Heart right ventricle (tissue), 16 donors: ENCODE data around the gene GMDS. TPM values are rescaled to one million over a fixed set of nuclear protein-coding genes. Genes with fewer than 3 reads are reported as not detected.
A peak's percentile ranks its signal among the peaks of the same experiment; 100 is the strongest.

Source experiments
- ATAC-seq, 8 donors: fragments of 200-7000 bp; cut with Tn5 transposase; one replicate each; pipeline ENCODE4 v1.9.1; 2020; ENCODE audit warnings: mild to moderate bottlenecking in 8 of 8, moderate library complexity in 8 of 8, moderate number of reproducible peaks in 1 of 8
- DNase-seq, 2 donors: peaks; one replicate each; pipeline ENCODE4 v3.0.0-alpha.2; 2020
- H3K27ac ChIP-seq, 10 donors: fragments of 200-600 bp; sonication (generic) in 2 of 10; one replicate each; pipeline versions ENCODE4 v1.5.0 to v1.8.0; 2020 to 2022; ENCODE audit warnings: mild to moderate bottlenecking in 3 of 10
- H3K27me3 ChIP-seq, 7 donors: fragments of 200-600 bp; one replicate each; pipeline ENCODE4 v1.8.0; 2021 to 2022; ENCODE audit warnings: mild to moderate bottlenecking in 2 of 7
- H3K36me3 ChIP-seq, 9 donors: fragments of 200-600 bp; sonication (generic) in 1 of 9; one replicate each; pipeline versions ENCODE4 v1.5.0 to v1.8.0; 2020 to 2022; ENCODE audit warnings: mild to moderate bottlenecking in 2 of 9
- H3K4me1 ChIP-seq, 9 donors: fragments of 200-600 bp; sonication (generic) in 1 of 9; one replicate each; pipeline versions ENCODE4 v1.5.0 to v1.8.0; 2020 to 2022; ENCODE audit warnings: mild to moderate bottlenecking in 4 of 9
- H3K4me3 ChIP-seq, 10 donors: fragments of 200-600 bp; sonication (generic) in 2 of 10; one replicate each; pipeline versions ENCODE4 v1.5.0 to v1.8.0; 2020 to 2022; ENCODE audit warnings: mild to moderate bottlenecking in 7 of 10, moderate library complexity in 2 of 10
- H3K9me3 ChIP-seq, 11 donors: fragments of 200-600 bp in 10 of 11; sonication (generic) in 2 of 11; one replicate each; pipeline versions ENCODE4 v1.5.0 to v1.8.0; 2013 to 2022; ENCODE audit warnings: mild to moderate bottlenecking in 2 of 11, control low read depth in 1 of 11, moderate library complexity in 1 of 11
- whole genome bisulfite sequencing, 2 donors: extraction: QIAGEN DNeasy Blood & Tissue Kit; methylation state at CpG; one replicate each; pipeline ENCODE4 v1.1.7; 2013; ENCODE audit warnings: inconsistent platforms in 1 of 2; 5-methylcytosine and 5-hydroxymethylcytosine counted together
- intact Hi-C, 10 donors: fragments of 100-400 bp; cut with DNase I; formaldehyde crosslinking; loops; one replicate each; pipeline versions ENCODE4 v1.11.1 to v1.14.2; 2022
- polyA plus RNA-seq, 2 donors: library from polyadenylated mRNA; stranded (reverse); fragments of 200-250 nt; gene quantifications; one replicate each; pipeline ENCODE4 v1.2.3, GENCODE V29; 2013
- total RNA-seq, 10 donors: library from RNA; stranded (reverse); fragmentation: NEBNext Ultra II Directional in 3 of 10; extraction: Animal tissue kit (Norgen Biotek cat#: 25700) in 3 of 10; gene quantifications; one replicate each; pipeline versions ENCODE4 v1.2.1 to v1.2.4, GENCODE V29; 2021 to 2023
- TF ChIP-seq, protein P1 (sequence below), 9 donors: fragments of 200-600 bp; sonication (generic) in 2 of 9; IDR thresholded peaks; one replicate each; pipeline versions ENCODE4 v1.5.0 to v1.8.0; 2021 to 2022; ENCODE audit warnings: antibody characterized with exemption in 9 of 9, mild to moderate bottlenecking in 5 of 9, moderate library complexity in 1 of 9
- donor health status: Arrhythmogenic right ventricular cardiomyopathy.
- donor health status: ischemic (EF 13 %, LVEDD 7.1; RV severe dilation, severe dysfunction).
- donor health status: healthy with polysubstance abuse.
- donor health status: DM: no; HTN: yes; CAD: no.
- donor health status: DM: no; HTN: no; CAD: no.
- donor health status: ischemic (EF 25% LVEDD 6.9; RV normal size, moderate dysfunction).
- donor health status: ischemic (EF 25% LVEDD 5.7; RV mildly dilated, moderate dysfunction).
- donor health status: healthy.
- donor health status: DM: yes; HTN: yes; CAD: no.
- donor health status: Ischemic cardiomyopathy.
- donor health status: ischemic (EF 35%, LVEDD 5.7; RV mildly dilated, moderate dysfunction).
- donor health status: nonischemic (EF 11% LVEDD 7.7; RV severe dilation, severe dysfunction).
- donor health status: DM: yes; HTN: yes; CAD: no.
- donor health status: PGD.
- donor health status: ischemic (EF 29% LVEDD 5.4; RV normal size, mild dysfunction).
- donor health status: nonischemic (EF 23%, LVEDD 6.1; RV moderate dilation, normal function).

GMDS gene
- total and polyA plus RNA-seq, 12 donors, result 5.0 to 10.6 (median 6.9) TPM

DNA sequence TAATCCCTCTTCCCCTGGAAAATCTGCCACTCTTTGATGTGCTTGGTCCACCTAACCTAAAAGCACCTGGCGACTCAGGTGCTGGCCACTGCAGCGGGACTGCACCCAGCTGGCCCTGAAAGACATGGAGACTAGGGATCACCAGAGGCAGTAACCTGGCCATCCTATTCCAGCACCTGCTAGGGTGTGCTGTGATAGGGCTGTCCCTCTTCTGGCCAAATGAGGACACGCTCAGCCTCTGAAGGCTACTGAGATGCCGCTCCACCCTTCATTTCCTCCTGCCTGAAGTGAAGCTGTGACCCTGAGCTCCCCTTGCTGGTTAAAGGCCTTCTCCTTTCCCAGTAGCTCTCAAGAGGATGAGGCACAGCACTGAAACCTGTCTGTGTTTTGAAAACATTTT is 611.3 kb downstream of the GMDS start:
- WGBS, 2 donors, result 79 to 93% methylated on average over 4 of the region's 4 CpGs
- Histone ChIP-seq H3K4me1 (peaks cover 0 to 29% (median 14%) of the 10 kb centered on the region in 9 donors), H3K27me3 (peaks cover 0 to 3% (median 0%) of the 10 kb centered on the region in 7 donors), H3K4me3 (no peak overlapping the region), H3K36me3 (no peaks in the 10 kb centered on the region), H3K27ac (no peak overlapping the region), H3K9me3 (no peaks in the 10 kb centered on the region)
- DNase-seq, result no peak
- ATAC-seq, result peak in 6 of 8 donors; percentile 8 to 58 (median 42)
- intact Hi-C loops, result no loop called here
- TF ChIP-seq, protein P1, sequence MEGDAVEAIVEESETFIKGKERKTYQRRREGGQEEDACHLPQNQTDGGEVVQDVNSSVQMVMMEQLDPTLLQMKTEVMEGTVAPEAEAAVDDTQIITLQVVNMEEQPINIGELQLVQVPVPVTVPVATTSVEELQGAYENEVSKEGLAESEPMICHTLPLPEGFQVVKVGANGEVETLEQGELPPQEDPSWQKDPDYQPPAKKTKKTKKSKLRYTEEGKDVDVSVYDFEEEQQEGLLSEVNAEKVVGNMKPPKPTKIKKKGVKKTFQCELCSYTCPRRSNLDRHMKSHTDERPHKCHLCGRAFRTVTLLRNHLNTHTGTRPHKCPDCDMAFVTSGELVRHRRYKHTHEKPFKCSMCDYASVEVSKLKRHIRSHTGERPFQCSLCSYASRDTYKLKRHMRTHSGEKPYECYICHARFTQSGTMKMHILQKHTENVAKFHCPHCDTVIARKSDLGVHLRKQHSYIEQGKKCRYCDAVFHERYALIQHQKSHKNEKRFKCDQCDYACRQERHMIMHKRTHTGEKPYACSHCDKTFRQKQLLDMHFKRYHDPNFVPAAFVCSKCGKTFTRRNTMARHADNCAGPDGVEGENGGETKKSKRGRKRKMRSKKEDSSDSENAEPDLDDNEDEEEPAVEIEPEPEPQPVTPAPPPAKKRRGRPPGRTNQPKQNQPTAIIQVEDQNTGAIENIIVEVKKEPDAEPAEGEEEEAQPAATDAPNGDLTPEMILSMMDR (IDR thresholded peaks at IDR 0.05), result no peak

DNA sequence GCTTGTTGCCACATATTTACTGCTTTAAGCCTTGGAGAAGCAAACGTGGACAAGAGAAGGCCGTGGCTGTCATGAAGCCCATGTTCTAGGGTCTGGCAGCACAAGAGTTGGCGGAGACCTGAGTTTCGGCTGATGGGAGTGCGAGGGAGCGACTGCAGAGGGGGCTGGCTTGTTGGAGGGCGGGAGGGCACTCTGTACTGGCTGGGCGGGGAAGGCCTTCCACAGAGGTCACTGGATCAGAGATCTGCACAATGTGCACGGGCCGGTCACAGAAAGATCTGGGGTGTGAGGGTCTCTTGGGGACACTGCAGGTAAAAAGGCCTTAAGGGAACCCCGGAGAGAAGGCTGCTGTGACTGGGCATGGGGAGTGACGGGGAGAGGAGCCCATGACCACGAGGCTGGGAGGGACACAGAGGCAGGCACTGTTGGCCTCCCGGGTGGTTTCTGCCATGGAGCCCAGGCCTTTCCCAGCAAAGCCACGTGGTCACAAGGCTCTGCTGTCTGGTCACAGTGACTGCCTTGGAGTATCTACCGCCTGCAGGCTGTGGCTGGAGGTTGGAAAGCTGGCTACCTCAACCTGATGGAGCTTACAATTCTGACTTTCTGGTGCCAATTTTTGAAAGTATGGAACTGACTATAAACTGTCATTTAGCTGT is 611.9 kb downstream of the GMDS start:
- Histone ChIP-seq H3K36me3 (no peaks in the 10 kb centered on the region), H3K27me3 (peaks cover 0 to 6% (median 0%) of the 10 kb centered on the region in 7 donors), H3K4me1 (peaks cover 0 to 29% (median 14%) of the 10 kb centered on the region in 9 donors), H3K4me3 (no peak overlapping the region), H3K27ac (no peak overlapping the region), H3K9me3 (no peaks in the 10 kb centered on the region)
- ATAC-seq, result no peak
- 96 to 97% methylated on average over 16 of the region's 16 CpGs for WGBS, 2 donors
- intact Hi-C loops, result no loop called here
- TF ChIP-seq, protein P1 (IDR thresholded peaks at IDR 0.05), result no peak
- no peak for DNase-seq

- 84 to 94% methylated on average over 4 of the region's 4 CpGs for WGBS, 2 donors
Observed at GRCh38 chr6:1631251-1631650, 614.2 kb downstream of the GMDS start.

DNA sequence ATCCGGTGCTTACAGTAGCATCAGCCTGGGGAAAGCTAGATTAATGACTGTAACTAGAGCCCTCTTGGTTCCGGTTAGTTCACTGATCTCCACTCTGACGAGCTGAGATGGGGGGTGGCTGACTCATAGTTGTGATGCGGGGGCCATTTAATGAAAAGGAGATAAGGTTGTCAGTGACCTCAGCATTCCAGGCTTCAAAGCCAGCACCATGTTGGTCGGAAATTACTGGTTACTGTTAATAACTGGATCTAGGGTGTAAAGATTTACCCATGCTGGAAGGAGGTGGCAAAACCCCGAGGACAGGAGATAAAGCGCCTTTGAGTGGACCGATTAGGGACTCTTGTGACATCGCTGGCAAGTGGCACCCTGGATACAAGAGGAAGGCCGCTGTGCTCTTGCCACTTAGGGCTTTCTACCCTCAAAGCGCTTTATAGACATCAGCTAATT is 614.6 kb downstream of the GMDS start:
- Histone ChIP-seq H3K27ac (no peak overlapping the region), H3K4me3 (no peak overlapping the region), H3K4me1 (peaks cover 0 to 51% (median 18%) of the 10 kb centered on the region in 9 donors), H3K9me3 (no peaks in the 10 kb centered on the region), H3K27me3 (peaks cover 0 to 33% (median 11%) of the 10 kb centered on the region in 7 donors), H3K36me3 (no peaks in the 10 kb centered on the region)
- WGBS, 2 donors, result 87 to 91% methylated on average over 11 of the region's 11 CpGs
- no peak for DNase-seq
- intact Hi-C loops, result no loop called here
- no peak for ATAC-seq
- TF ChIP-seq, protein P1 (IDR thresholded peaks at IDR 0.05), result no peak

More at GRCh38 chr6:1631251-1631650, 614.2 kb downstream of the GMDS start:
- DNase-seq (no peak), ATAC-seq (no peak)
- TF ChIP-seq, protein P1 (IDR thresholded peaks at IDR 0.05), result no peak
- Histone ChIP-seq H3K27me3 (peaks cover 0 to 28% (median 11%) of the 10 kb centered on the region in 7 donors), H3K36me3 (no peaks in the 10 kb centered on the region), H3K9me3 (no peaks in the 10 kb centered on the region), H3K4me3 (no peak overlapping the region), H3K27ac (no peak overlapping the region), H3K4me1 (peaks cover 0 to 49% (median 18%) of the 10 kb centered on the region in 9 donors)
- intact Hi-C loops, result no loop called here
